Measurements from ENCODE around the gene DEDD. TPM values are rescaled to one million over a fixed set of nuclear protein-coding genes. Genes with fewer than 3 reads are reported as not detected.
A peak's percentile ranks its signal among the peaks of the same experiment; 100 is the strongest.

Gene DEDD
- total and polyA plus RNA-seq, 10 of the 15 experiments (the other 5 are each of a cell fraction or from before 2014, with no cell fraction given), result 13.6 to 33.9 (median 30.3) TPM

GRCh38 chr1:161153682-161154337, 21.3 kb upstream of the DEDD start, which contains the start of gene UFC1 (continued):
- TF ChIP-seq ZBTB4 (CRISPR knock-in tag; IDR thresholded peaks at IDR 0.05) (no peak), SMC3 (IDR thresholded peaks at IDR 0.05; ENCODE audit: borderline replicate concordance, low read length) (no peak), ELK1 (IDR thresholded peaks at IDR 0.05; ENCODE audit: low read depth, low read length) (peak; percentile 65), EGR1 (IDR thresholded peaks at IDR 0.05; ENCODE audit: borderline replicate concordance in 1 of 2, low read depth in 2 of 2, low read length in 2 of 2) (no peak), E4F1 (IDR thresholded peaks at IDR 0.05; ENCODE audit: borderline replicate concordance, partially characterized antibody) (peak; percentile 87), YY1 (IDR thresholded peaks at IDR 0.05; ENCODE audit: low read depth, low read length) (peak; percentile 100), PAX5 (IDR thresholded peaks at IDR 0.05; ENCODE audit: borderline replicate concordance, low read depth, low read length) (no peak), ZNF207 (IDR thresholded peaks at IDR 0.05; ENCODE audit: borderline replicate concordance) (peak; percentile 87; the same call in 1 of the 2 replicates), TBL1XR1 (IDR thresholded peaks at IDR 0.05; ENCODE audit: low read depth, low read length) (0 out of 2 replicates have a peak, but pooled peaks have one; percentile 44), ZBED1 (IDR thresholded peaks at IDR 0.05; ENCODE audit: borderline replicate concordance) (peak; percentile 79; the same call in 1 of the 2 replicates), RB1 (IDR thresholded peaks at IDR 0.05; ENCODE audit: borderline replicate concordance) (peak; percentile 79; the same call in 1 of the 2 replicates), SUPT20H (IDR thresholded peaks at IDR 0.05; ENCODE audit: borderline replicate concordance, control insufficient read depth, low read depth, low read length) (no peak), SRF (IDR thresholded peaks at IDR 0.05; ENCODE audit: low read depth in 2 of 2, low read length in 2 of 2) (peak in 1 of 2 experiments; percentile 41; a peak in 1 of 4 replicates), ZNF622 (IDR thresholded peaks at IDR 0.05) (no peak), REST (IDR thresholded peaks at IDR 0.05; ENCODE audit: low read depth, low read length) (0 out of 2 replicates have a peak, but pooled peaks have one; percentile 5), MLLT1 (IDR thresholded peaks at IDR 0.05) (no peak; the same call in 1 of the 2 replicates), MTA2 (IDR thresholded peaks at IDR 0.05; ENCODE audit: low read depth) (0 out of 2 replicates have a peak, but pooled peaks have one; percentile 13)

Measured in GM12878 (cell line).